GM23338 (cell line): ENCODE measurements around the gene MTMR3. TPM values are rescaled to one million over a fixed set of nuclear protein-coding genes. Genes with fewer than 3 reads are reported as not detected.

Experiments
- ATAC-seq: fragments of 200-7000 bp; cut with Tn5 transposase; 3 replicates; pipeline ENCODE4 v1.9.1; 2020
- DNase-seq: peaks from one replicate; pipeline ENCODE4 v3.0.0-alpha.2; 2015; ENCODE audit warnings: low spot score
- H2AFZ ChIP-seq: fragments of 200-600 bp; sonication (generic); 2 replicates; pipeline ENCODE4 v1.8.0; 2016; ENCODE audit warnings: antibody characterized with exemption, mild to moderate bottlenecking, moderate library complexity
- H3F3A ChIP-seq: fragments of 200-600 bp; sonication (generic); replicated peaks from 2 replicates; pipeline ENCODE4 v1.8.0; 2017; ENCODE audit warnings: antibody characterized with exemption, mixed run types, low read depth
- H3K27ac ChIP-seq: fragments of 200-600 bp; sonication (generic); 2 replicates; pipeline ENCODE4 v1.6.1; 2016; ENCODE audit warnings: low read depth
- H3K27me3 ChIP-seq: fragments of 200-600 bp; sonication (generic); 2 replicates; pipeline ENCODE4 v1.8.0; 2016; ENCODE audit warnings: mild to moderate bottlenecking, mixed run types, moderate library complexity; ENCODE audit not compliant: insufficient read depth
- H3K36me3 ChIP-seq: fragments of 200-600 bp; sonication (generic); 2 replicates; pipeline ENCODE4 v1.8.0; 2016; ENCODE audit warnings: mild to moderate bottlenecking; ENCODE audit not compliant: insufficient read depth
- H3K4me1 ChIP-seq: fragments of 200-600 bp; sonication (generic); 2 replicates; pipeline ENCODE4 v1.8.0; 2016; ENCODE audit warnings: mild to moderate bottlenecking, moderate library complexity; ENCODE audit not compliant: insufficient read depth
- H3K4me2 ChIP-seq: fragments of 200-600 bp; sonication (generic); 2 replicates; pipeline ENCODE4 v1.7.1; 2017; ENCODE audit warnings: mixed run types
- H3K4me3 ChIP-seq: fragments of 200-600 bp; sonication (generic); 2 replicates; pipeline ENCODE4 v1.6.1; 2016; ENCODE audit warnings: mixed run types
- H3K79me2 ChIP-seq: fragments of 200-600 bp; sonication (generic); replicated peaks from 2 replicates; pipeline ENCODE4 v1.8.0; 2017; ENCODE audit warnings: mild to moderate bottlenecking; ENCODE audit not compliant: insufficient read depth
- H3K9me2 ChIP-seq: fragments of 200-600 bp; sonication (generic); 2 replicates; pipeline ENCODE4 v1.8.0; 2017; ENCODE audit not compliant: insufficient read depth
- H4K20me1 ChIP-seq: fragments of 200-600 bp; sonication (generic); replicated peaks from 2 replicates; pipeline ENCODE4 v1.8.0; 2017; ENCODE audit warnings: mild to moderate bottlenecking; ENCODE audit not compliant: insufficient read depth
- H3K27ac Mint-ChIP-seq: 2 replicates; pipeline ENCODE4 v1.8.0; 2020; ENCODE audit warnings: inconsistent platforms, mild to moderate bottlenecking, moderate library complexity, mixed read lengths
- H3K27me3 Mint-ChIP-seq: 3 replicates; pipeline ENCODE4 v1.8.0; 2022; ENCODE audit warnings: low read depth, mild to moderate bottlenecking, moderate library complexity, mixed read lengths, inconsistent platforms; ENCODE audit not compliant: insufficient read depth, poor library complexity
- H3K36me3 Mint-ChIP-seq: 3 replicates; pipeline ENCODE4 v1.8.0; 2021; ENCODE audit warnings: low read depth, mild to moderate bottlenecking, inconsistent platforms, moderate library complexity, mixed read lengths
- H3K4me1 Mint-ChIP-seq: 3 replicates; pipeline ENCODE4 v1.8.0; 2020; ENCODE audit warnings: mild to moderate bottlenecking, inconsistent platforms, mixed read lengths
- H3K4me3 Mint-ChIP-seq: 3 replicates; pipeline ENCODE4 v1.8.0; 2021; ENCODE audit warnings: moderate library complexity, mild to moderate bottlenecking, inconsistent platforms, mixed read lengths
- H3K9me3 Mint-ChIP-seq: 3 replicates; pipeline ENCODE4 v1.8.0; 2020; ENCODE audit warnings: moderate library complexity, mild to moderate bottlenecking, inconsistent platforms, mixed read lengths
- CREB1 ChIP-seq: fragments of 250-450 bp; sonication (Bioruptor Pico); IDR thresholded peaks from 2 replicates; pipeline ENCODE4 v1.5.0; 2020; ENCODE audit warnings: low read depth, mild to moderate bottlenecking, moderate library complexity
- EZH2 ChIP-seq: fragments of 200-600 bp; sonication (generic); IDR thresholded peaks from one replicate; pipeline ENCODE4 v1.8.0; 2017; ENCODE audit warnings: antibody characterized with exemption, mild to moderate bottlenecking, low read depth; ENCODE audit not compliant: unreplicated experiment
- EZH2phosphoT487 ChIP-seq: fragments of 200-600 bp; sonication (generic); IDR thresholded peaks from one replicate; pipeline ENCODE4 v1.8.1; 2018; ENCODE audit warnings: antibody characterized with exemption; ENCODE audit not compliant: unreplicated experiment
- JUNB ChIP-seq: IDR thresholded peaks from one replicate; pipeline ENCODE4 v1.6.1; 2016; ENCODE audit warnings: antibody characterized with exemption; ENCODE audit not compliant: unreplicated experiment
- POLR2AphosphoS5 ChIP-seq: IDR thresholded peaks from 2 replicates; pipeline ENCODE4 v1.6.1; 2016; ENCODE audit warnings: antibody characterized with exemption, low read depth
- STAT1 ChIP-seq: IDR thresholded peaks from one replicate; pipeline ENCODE4 v1.6.1; 2016; ENCODE audit warnings: antibody characterized with exemption; ENCODE audit not compliant: unreplicated experiment
- ZNF114 ChIP-seq: fragments of 250-450 bp; sonication (Bioruptor Pico); IDR thresholded peaks from 2 replicates; pipeline ENCODE4 v1.5.0; 2020; ENCODE audit warnings: mild to moderate bottlenecking, moderate library complexity
- ZNF331 ChIP-seq: fragments of 250-450 bp; sonication (Bioruptor Pico); IDR thresholded peaks from 2 replicates; pipeline ENCODE4 v1.5.0; 2020; ENCODE audit warnings: low read depth, mild to moderate bottlenecking, moderate library complexity
- polyA plus RNA-seq: library from polyadenylated mRNA; unstranded; fragments of >200 nt; fragmentation: Nextera tagmentation; extraction: Ambion mirVana; gene quantifications from 2 replicates; pipeline ENCODE4 v1.2.1, GENCODE V29; 2016
- total RNA-seq: library from RNA; depleted of rRNA; stranded (reverse); fragments of >200 nt; shearing (Covaris generic); gene quantifications from 2 replicates; pipeline ENCODE4 v1.2.3, GENCODE V29; 2014
- TF ChIP-seq, protein P1 (sequence below): IDR thresholded peaks from one replicate; pipeline ENCODE4 v1.6.1; 2018; ENCODE audit warnings: antibody characterized with exemption; ENCODE audit not compliant: unreplicated experiment
- TF ChIP-seq, protein P2 (sequence below), 2 experiments: fragments of 200-600 bp in 1 of 2; sonication (generic) in 1 of 2; conservative IDR thresholded peaks; 2 replicates each; pipeline versions ENCODE4 v1.5.1 to v1.6.1; 2016 to 2017; ENCODE audit warnings: antibody characterized with exemption in 2 of 2, low read depth in 2 of 2, mild to moderate bottlenecking in 2 of 2, moderate library complexity in 1 of 2

The MTMR3 gene
- total and polyA plus RNA-seq, 2 experiments from 2014 or later, result 5.2 to 27.4 TPM

DNA sequence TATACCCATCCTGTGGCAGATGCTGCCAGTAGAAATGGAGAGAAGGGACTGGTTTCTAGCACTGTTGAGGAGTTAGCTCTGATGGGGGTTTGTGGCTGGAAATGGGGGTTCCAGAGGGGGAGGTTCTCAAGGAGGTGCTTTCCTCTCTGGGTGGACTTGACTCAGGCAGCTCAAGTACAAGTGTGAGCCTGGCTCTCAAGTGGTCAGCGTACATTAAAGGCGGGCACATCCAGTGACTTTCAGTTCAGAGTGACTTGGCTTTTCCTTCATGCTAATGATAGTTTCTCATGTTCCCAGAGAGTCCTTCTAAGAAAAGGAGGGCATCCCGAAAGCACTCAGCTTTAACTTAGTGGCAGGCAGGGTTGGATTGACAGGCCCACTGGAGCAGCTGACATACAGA is 138.4 kb downstream of the MTMR3 start:
- Histone ChIP-seq H3F3A (no peaks in the 10 kb centered on the region), H3K4me1 (no peaks in the 10 kb centered on the region), H4K20me1 (0 out of 2 replicates have a peak, but pooled peaks cover 6% of the 10 kb centered on the region), H3K4me2 (no peak overlapping the region), H3K27ac (no peak overlapping the region), H3K4me3 (no peak overlapping the region), H3K36me3 (peaks cover 13% of the 10 kb centered on the region), H3K9me2 (no peaks in the 10 kb centered on the region), H3K27me3 (no peaks in the 10 kb centered on the region), H2AFZ (no peak overlapping the region), H3K79me2 (no peaks in the 10 kb centered on the region)
- H3K27me3 Mint-ChIP-seq, result peaks cover 2% of the 10 kb centered on the region
- DNase-seq (no peak), ATAC-seq (no peak)
- TF ChIP-seq ZNF114 (no peak), CREB1 (CRISPR knock-in tag) (no peak), ZNF331 (CRISPR knock-in tag) (no peak), STAT1 (no peak), EZH2 (no peak), JUNB (no peak)
- TF ChIP-seq, protein P1, sequence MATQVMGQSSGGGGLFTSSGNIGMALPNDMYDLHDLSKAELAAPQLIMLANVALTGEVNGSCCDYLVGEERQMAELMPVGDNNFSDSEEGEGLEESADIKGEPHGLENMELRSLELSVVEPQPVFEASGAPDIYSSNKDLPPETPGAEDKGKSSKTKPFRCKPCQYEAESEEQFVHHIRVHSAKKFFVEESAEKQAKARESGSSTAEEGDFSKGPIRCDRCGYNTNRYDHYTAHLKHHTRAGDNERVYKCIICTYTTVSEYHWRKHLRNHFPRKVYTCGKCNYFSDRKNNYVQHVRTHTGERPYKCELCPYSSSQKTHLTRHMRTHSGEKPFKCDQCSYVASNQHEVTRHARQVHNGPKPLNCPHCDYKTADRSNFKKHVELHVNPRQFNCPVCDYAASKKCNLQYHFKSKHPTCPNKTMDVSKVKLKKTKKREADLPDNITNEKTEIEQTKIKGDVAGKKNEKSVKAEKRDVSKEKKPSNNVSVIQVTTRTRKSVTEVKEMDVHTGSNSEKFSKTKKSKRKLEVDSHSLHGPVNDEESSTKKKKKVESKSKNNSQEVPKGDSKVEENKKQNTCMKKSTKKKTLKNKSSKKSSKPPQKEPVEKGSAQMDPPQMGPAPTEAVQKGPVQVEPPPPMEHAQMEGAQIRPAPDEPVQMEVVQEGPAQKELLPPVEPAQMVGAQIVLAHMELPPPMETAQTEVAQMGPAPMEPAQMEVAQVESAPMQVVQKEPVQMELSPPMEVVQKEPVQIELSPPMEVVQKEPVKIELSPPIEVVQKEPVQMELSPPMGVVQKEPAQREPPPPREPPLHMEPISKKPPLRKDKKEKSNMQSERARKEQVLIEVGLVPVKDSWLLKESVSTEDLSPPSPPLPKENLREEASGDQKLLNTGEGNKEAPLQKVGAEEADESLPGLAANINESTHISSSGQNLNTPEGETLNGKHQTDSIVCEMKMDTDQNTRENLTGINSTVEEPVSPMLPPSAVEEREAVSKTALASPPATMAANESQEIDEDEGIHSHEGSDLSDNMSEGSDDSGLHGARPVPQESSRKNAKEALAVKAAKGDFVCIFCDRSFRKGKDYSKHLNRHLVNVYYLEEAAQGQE, result no peak
- no peak overlapping the region for H3K4me3 Mint-ChIP-seq
- H3K36me3 Mint-ChIP-seq, result peaks cover 50% of the 10 kb centered on the region
- H3K27ac Mint-ChIP-seq, result 0 out of 2 replicates have a peak overlapping the region, but pooled peaks have one; percentile 56
- no peaks in the 10 kb centered on the region for H3K9me3 Mint-ChIP-seq
- H3K4me1 Mint-ChIP-seq, result no peaks in the 10 kb centered on the region

DNA sequence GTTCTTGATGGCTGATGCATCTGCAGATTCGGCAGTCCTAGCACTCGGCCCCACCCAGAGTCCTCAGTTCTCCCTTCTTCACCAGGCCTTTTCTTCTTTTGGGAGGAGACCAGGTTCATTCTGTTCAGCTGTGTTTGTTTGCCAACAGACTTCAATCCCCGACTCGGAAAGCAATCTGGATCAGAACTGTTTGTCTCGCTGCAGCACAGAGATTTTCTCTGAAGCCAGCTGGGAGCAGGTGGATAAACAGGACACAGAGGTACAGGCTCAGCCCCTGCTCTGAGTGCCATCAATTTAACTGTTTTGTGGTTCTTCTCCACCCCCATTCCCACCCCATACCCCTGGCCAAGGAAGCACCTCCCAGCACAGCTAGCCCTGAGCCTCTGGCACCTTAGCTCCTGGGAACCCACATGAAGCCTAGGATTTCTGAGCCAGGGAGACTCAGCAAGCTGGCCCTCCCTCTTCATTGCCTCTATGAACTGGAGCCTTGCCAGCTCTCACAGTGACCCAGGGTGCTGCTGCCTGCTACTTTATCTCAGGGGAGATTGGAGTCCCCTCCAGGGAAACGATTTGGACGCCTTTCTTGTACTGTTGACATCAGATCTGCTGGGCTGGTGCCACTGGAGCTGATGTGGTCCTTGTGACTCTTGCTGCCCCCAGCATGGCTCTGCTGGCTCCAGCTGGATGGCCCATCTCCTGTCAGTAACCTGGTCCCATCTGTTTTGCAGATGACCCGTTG is 139.1 kb downstream of the MTMR3 start:
- H3K36me3 Mint-ChIP-seq, result peaks cover 50% of the 10 kb centered on the region
- no peaks in the 10 kb centered on the region for H3K4me1 Mint-ChIP-seq
- Histone ChIP-seq H3K9me2 (no peaks in the 10 kb centered on the region), H2AFZ (no peak overlapping the region), H3K4me3 (no peak overlapping the region), H3K4me1 (no peaks in the 10 kb centered on the region), H3K27ac (no peak overlapping the region), H3F3A (no peaks in the 10 kb centered on the region), H3K36me3 (peaks cover 13% of the 10 kb centered on the region), H3K79me2 (no peaks in the 10 kb centered on the region), H3K4me2 (no peak overlapping the region), H4K20me1 (0 out of 2 replicates have a peak, but pooled peaks cover 6% of the 10 kb centered on the region), H3K27me3 (no peaks in the 10 kb centered on the region)
- H3K9me3 Mint-ChIP-seq, result no peaks in the 10 kb centered on the region
- TF ChIP-seq STAT1 (no peak), EZH2phosphoT487 (no peak), POLR2AphosphoS5 (no peak), ZNF114 (no peak), JUNB (no peak)
- TF ChIP-seq, protein P2, sequence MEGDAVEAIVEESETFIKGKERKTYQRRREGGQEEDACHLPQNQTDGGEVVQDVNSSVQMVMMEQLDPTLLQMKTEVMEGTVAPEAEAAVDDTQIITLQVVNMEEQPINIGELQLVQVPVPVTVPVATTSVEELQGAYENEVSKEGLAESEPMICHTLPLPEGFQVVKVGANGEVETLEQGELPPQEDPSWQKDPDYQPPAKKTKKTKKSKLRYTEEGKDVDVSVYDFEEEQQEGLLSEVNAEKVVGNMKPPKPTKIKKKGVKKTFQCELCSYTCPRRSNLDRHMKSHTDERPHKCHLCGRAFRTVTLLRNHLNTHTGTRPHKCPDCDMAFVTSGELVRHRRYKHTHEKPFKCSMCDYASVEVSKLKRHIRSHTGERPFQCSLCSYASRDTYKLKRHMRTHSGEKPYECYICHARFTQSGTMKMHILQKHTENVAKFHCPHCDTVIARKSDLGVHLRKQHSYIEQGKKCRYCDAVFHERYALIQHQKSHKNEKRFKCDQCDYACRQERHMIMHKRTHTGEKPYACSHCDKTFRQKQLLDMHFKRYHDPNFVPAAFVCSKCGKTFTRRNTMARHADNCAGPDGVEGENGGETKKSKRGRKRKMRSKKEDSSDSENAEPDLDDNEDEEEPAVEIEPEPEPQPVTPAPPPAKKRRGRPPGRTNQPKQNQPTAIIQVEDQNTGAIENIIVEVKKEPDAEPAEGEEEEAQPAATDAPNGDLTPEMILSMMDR (conservative IDR thresholded peaks at IDR 0.05; ENCODE audit: low read depth in 2 of 2), result no peak
- peaks cover 2% of the 10 kb centered on the region for H3K27me3 Mint-ChIP-seq
- DNase-seq (no peak), ATAC-seq (no peak)
- peak overlapping the region; percentile 51 for H3K27ac Mint-ChIP-seq
- no peak overlapping the region for H3K4me3 Mint-ChIP-seq
